ENCODE measurements around the gene CACNG4. TPM values are rescaled to one million over a fixed set of nuclear protein-coding genes. Genes with fewer than 3 reads are reported as not detected.

Gene CACNG4
- total and polyA plus RNA-seq, 9 of the 15 experiments (the other 6 are each of a cell fraction or from before 2014, with no cell fraction given), result 0.07 TPM; not detected in 8

DNA sequence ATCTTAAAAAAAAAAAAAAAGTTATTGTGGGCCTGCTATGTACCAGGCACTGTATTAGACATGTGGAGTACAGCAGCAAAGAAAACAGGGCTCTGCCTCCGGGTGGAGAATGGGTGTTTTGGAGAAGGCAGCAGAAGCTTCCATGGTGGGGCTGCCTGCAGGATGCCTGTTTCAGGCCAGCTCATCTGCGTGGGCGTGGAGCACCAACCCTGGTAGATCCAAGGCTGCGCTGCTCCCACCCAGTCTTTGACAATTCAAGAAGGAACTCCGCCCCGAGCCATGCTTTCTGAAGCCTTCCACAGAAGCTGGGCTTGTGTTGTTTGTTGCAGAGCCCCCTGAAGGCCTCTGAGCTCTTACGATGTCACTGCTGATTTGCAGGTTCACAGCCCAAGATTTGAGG is 56.7 kb downstream of the CACNG4 start:
- H3K36me3 ChIP-seq (ENCODE audit: control insufficient read depth, insufficient read depth, low read length), result no peaks in the 10 kb centered on the region
- ChIA-PET POLR2A (no interaction called here), CTCF (ENCODE audit: low intra/inter-chr PET ratio) (no interaction called here)
- peaks cover 3% of the 10 kb centered on the region; the same call in 1 of the 2 replicates for H4K20me1 ChIP-seq (replicated peaks; ENCODE audit: control insufficient read depth, insufficient read depth, low read length)
- FAIRE-seq (no peak), ATAC-seq (no peak; the same call in 2 of the 3 replicates), DNase-seq (ENCODE audit: extremely low read depth in 1 of 4, low spot score in 3 of 4) (peak; percentile 26 to 41 (median 36))
- H2AFZ ChIP-seq (ENCODE audit: low read depth, low read length), result no peak overlapping the region
- TF ChIP-seq ELF1 (tag; IDR thresholded peaks at IDR 0.05), result no peak
- TF ChIP-seq EGR1 (conservative IDR thresholded peaks at IDR 0.05), result peak; percentile 84
- TF ChIP-seq, protein P1, sequence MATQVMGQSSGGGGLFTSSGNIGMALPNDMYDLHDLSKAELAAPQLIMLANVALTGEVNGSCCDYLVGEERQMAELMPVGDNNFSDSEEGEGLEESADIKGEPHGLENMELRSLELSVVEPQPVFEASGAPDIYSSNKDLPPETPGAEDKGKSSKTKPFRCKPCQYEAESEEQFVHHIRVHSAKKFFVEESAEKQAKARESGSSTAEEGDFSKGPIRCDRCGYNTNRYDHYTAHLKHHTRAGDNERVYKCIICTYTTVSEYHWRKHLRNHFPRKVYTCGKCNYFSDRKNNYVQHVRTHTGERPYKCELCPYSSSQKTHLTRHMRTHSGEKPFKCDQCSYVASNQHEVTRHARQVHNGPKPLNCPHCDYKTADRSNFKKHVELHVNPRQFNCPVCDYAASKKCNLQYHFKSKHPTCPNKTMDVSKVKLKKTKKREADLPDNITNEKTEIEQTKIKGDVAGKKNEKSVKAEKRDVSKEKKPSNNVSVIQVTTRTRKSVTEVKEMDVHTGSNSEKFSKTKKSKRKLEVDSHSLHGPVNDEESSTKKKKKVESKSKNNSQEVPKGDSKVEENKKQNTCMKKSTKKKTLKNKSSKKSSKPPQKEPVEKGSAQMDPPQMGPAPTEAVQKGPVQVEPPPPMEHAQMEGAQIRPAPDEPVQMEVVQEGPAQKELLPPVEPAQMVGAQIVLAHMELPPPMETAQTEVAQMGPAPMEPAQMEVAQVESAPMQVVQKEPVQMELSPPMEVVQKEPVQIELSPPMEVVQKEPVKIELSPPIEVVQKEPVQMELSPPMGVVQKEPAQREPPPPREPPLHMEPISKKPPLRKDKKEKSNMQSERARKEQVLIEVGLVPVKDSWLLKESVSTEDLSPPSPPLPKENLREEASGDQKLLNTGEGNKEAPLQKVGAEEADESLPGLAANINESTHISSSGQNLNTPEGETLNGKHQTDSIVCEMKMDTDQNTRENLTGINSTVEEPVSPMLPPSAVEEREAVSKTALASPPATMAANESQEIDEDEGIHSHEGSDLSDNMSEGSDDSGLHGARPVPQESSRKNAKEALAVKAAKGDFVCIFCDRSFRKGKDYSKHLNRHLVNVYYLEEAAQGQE (IDR thresholded peaks at IDR 0.05; ENCODE audit: borderline replicate concordance), result no peak
- TF ChIP-seq, protein P1 (CRISPR knock-in tag; IDR thresholded peaks at IDR 0.05; ENCODE audit: low read depth), result no peak
- no peak for TF ChIP-seq ZNF224 (CRISPR knock-in tag; IDR thresholded peaks at IDR 0.05)
- no peak overlapping the region for H3K27ac ChIP-seq (ENCODE audit: extremely low read depth, low read depth, low read length)
- H3K27me3 ChIP-seq (ENCODE audit: control insufficient read depth in 2 of 2, insufficient read depth in 2 of 2, low read length in 2 of 2), result peaks cover 56 to 95% of the 10 kb centered on the region in 2 experiments
- H3K9me3 ChIP-seq (replicated peaks; ENCODE audit: control insufficient read depth, insufficient read depth, low read depth, low read length), result no peaks in the 10 kb centered on the region
- H3K79me2 ChIP-seq (ENCODE audit: control insufficient read depth, insufficient read depth, low read length), result no peaks in the 10 kb centered on the region
- H3K4me1 ChIP-seq (replicated peaks in 1 of 2; ENCODE audit: control insufficient read depth in 2 of 2, insufficient read depth in 2 of 2, low read length in 2 of 2), result peaks cover 0 to 4% of the 10 kb centered on the region in 2 experiments; a peak in 2 of 5 replicates
- no TSS peak for BruUV-seq (replicated peaks)
- in situ Hi-C loops (cut with MboI) (no loop called here), intact Hi-C loops (cut with micrococcal nuclease) (no loop called here)
- H3K9me1 ChIP-seq (ENCODE audit: control insufficient read depth, insufficient read depth, low read length), result no peaks in the 10 kb centered on the region
- H3K4me2 ChIP-seq (ENCODE audit: insufficient read depth, low read length), result no peak overlapping the region
- 0% methylated on average over 7 of the region's 7 CpGs for WGBS (ENCODE audit: insufficient coverage, low coverage, missing lambda C conversion rate)
- no peak overlapping the region for H3K4me3 ChIP-seq
- no peak overlapping the region; a peak in 1 of 4 replicates for H3K9ac ChIP-seq (ENCODE audit: insufficient read depth in 1 of 2, low read depth in 2 of 2, low read length in 2 of 2)

Data from K562 (cell line).